NCI-H748 (cell line): Measurements from ENCODE around the gene OTX2.

Source experiments
- DNase-seq: peaks from one replicate; lab custom pipeline; 2025; ENCODE audit not compliant: unreplicated experiment; lab: John Stamatoyannopoulos, UW

OTX2 gene

DNA sequence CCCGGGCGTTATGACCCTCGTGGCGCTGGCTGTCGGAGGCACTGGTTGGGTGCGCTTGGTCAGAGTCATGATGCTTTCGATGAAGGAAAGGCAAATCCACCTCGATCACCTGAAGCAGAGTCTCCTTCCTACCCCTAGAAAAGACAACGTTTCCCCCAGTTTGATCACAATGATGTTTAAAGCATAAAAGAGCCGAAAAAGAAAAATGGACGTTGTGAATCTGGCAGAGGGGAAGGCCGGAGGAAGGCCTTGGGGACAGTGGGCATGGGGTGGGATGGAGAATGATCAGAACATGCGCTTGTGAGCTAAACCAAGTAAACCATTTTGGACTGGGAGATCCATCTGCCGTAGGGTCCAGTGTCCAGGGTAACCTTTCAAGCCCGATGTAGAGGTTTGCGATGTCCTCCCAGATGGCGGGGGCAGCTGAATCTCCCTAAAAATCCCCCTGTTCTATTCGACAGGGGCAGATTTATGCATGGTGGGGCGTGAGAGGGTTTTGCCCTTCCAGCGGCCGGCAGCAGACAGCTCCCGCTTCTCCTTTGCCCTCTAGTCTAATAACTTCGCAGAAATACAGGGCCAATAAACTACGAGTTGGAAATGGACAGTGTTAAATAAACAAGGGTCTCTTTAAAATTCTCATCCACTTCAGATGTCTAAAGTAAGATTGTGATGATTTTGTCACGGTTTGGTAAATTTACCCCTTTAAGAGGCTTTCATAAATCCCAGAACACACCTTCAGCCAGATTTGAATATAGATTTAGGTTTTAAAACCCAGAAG is 2.3 kb upstream of the OTX2 start:
- no peak for DNase-seq

DNA sequence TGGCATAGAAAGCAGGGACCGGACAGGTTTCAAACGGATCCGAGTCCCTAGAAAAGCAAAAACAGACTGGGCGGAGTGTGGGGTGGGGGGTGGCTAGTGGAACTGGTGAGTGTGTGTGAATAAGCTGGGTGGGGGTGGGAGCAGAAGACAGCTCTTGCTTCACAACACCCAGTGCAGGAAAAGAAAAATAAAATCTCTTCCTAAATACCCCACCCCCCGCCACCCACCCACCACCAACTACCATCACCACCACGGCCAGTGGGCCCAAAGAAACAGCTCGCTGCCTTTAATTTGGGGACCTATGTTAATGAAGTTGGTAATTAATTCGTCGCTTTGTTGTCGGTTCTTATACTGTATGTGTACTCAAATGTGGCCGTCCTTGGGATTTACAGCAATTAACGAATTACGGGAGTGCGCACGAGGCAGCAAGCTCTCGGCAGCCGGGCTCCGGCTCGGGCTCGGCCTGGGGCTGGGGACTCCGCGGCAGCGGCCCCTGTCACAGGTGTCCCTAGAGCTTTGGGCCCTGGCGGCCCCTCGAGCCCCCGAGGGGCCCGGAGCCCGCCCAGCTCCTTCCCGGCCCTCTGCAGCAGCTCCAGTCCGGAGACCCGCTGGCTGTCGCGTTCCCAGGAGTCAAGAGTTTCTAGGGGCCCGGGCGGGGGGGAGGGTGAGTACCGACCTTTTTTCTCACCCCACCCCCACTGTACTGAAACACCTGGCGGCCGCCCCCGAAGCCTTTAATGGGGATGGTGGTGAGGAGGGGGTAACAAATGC is 1.5 kb upstream of the OTX2 start:
- no peak for DNase-seq

DNA sequence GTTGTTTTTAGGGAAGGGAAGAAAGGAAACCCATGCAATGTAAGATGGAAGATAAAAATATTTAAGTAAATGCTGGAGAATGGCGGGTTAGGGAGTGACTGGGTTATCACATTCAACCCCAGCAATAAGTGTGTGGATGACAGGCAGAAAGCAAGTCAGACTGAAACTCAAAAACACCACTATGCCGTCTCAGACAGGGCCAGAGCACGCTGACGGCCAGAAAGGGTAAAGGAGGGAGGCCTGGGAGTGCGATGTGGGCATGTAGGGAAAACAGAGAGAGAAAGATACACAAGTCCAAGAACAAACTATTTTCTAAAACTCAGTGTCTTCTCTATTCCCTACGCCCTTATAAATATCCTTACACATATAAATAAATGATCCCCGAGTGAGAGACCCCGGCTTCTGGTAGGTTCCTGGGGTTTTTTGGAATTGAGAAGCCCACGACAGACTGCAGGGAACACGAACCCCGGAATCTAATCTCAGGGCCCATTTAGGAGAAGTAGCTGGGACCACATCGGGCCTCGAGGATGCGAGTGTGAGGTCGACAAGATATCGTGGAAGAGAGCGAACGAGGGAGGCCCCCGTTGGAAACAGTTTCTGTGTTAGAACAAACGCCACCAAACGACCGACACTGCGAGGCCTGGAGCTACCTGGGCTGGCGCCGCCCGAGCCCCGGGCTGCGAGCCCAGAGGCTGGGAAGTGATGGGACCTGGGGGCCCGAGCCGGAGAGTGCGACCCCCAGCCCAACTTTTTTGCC is 735 bp upstream of the OTX2 start:
- DNase-seq = no peak

DNA sequence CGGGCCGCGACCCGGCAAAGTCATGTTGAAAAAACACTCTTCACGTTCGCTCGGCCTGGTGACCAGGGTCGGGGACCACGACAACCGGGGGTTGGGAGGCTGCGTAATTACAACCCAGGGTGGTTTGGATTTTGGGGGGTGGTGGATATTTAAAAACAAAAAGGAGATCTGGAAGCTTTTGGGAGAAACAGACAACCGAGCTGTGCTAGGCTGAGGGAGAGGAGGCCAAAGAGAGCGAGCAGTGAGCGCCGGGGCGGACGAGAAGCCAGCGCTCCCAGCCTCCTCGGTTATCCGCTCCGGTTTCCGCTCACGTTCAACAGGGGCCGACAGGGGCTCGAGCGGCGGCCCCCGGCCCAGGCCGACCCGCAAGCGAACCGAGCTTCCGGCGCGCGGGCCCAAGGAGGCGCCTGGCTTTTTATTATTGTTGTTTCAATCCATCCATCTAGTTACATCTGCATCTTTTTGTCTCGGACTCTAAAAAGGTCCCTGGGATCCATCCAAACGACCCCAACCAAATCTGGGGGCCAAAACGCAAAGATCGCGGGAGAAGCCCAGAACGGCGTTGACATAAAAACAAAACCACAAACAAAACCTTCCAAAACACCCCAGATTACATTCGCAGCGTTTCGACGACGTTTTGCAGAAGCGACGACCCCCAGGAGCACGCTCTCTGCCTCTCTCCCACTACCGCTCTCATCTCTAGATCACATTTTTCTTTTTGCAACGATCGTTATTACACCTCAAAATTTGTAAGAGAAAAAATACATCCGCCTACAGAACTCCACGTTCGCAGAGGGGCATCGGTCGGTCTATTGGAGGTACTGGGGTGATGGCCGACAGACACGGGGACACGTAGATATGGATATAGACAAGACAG is 771 bp downstream of the OTX2 start:
- DNase-seq = no peak

DNA sequence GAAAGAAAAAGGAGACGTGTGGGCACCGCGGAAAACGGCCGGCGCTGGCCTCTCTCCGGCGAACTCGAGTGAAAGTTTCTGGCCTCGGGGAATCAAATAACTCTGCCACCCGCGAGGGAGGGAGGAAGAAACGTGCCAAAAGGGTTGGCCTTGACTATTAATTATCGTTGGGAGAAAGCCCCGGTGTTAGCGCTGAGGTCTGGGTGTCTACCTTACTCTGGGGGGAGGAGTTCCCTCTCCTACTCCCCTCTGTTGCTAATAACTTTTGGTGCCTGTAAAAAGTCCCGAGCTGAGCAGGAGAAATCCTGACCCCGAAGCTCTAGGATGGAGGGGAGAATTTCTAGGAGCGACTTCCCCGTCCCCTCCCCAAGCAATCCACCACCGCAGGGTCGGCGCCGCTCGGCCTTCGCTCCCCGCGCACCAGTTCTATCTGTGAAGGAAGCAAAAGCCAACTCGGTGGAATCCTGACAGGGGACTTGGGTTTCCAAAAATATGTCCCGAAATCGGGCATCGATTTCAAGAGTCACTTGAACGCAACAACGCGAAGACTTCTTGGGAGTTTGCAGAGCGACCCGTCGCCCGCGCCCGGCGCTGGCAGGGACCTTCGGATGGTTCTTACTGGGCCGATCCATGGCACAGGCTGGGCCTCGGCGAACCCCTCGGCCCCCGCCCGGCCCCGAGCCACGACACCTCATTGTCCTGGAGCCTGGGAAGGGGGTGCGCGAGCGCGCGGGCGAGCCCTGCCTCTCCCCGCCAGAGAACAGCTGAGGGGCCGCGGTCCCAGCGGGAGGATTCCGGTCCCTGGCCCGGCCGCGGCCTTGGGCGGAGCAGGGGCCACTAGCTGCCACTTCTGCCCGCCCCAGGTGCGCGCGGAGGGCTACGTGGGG is 1.7 kb downstream of the OTX2 start:
- no peak for DNase-seq

DNA sequence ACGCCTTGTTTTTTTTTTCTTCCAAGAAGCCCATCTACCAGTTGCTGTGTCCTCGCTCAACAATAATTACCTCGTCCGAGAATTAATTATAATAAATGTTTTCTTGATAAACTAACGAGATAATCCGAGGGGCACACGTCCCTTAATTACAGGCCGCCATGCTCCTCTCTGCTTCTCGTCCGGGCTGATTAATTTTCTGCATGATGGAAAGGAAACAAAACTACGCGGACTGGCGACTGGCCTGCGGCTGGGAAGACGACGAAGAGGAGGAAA is 2.2 kb downstream of the OTX2 start:
- no peak for DNase-seq

DNA sequence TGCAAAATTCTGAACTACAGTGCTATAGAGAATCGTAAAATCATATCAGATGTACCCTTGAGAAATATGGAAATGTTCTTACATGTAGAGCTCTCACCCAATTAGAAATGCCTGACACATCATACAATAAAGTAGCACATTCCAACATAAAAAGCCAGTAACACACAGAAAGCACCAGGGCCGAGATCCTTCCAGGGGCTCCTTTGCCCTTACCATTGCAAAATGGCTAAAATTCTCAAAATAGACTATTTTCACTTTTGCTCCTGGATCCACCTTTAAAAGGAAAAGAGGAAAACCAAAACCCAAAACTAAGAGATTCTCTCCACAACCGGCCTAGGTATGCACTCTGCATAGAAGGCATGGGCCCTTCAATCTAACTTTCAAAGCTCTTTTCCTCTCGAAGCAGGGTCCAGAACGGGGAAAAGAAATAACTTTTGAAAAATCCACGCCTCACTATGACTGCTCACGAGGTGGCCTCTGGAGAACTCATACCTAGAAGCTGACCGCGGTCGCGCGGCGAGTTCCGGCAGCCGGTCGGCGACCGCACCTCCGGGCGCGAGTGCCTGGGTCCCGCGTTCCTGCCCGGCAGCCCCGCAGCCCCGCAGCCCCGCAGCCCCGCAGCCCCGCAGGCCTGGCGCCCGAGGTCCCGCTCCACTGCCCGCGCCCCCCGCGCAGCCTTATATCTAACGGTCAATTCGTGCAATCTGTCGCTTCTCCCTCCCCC is 2.7 kb downstream of the OTX2 start:
- no peak for DNase-seq

DNA sequence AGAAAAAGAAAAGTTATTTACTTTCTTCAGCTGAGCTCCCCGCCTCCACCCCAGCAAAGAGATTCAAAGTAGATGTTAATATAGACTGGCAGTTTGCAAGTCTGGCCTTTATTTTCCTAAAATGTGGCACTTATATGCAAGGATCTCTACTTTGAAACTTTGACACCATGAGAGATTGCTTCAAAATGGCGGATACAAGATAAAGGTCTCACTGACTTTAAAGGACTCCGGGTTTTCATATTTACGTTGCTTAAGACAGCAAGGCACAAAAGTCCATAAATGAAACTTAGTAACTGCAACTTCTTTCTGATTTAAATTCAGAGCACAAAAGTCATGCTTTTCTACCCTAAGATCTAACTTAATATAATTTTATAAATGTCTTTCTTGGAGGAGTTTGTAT is 3.5 kb downstream of the OTX2 start:
- no peak for DNase-seq

DNA sequence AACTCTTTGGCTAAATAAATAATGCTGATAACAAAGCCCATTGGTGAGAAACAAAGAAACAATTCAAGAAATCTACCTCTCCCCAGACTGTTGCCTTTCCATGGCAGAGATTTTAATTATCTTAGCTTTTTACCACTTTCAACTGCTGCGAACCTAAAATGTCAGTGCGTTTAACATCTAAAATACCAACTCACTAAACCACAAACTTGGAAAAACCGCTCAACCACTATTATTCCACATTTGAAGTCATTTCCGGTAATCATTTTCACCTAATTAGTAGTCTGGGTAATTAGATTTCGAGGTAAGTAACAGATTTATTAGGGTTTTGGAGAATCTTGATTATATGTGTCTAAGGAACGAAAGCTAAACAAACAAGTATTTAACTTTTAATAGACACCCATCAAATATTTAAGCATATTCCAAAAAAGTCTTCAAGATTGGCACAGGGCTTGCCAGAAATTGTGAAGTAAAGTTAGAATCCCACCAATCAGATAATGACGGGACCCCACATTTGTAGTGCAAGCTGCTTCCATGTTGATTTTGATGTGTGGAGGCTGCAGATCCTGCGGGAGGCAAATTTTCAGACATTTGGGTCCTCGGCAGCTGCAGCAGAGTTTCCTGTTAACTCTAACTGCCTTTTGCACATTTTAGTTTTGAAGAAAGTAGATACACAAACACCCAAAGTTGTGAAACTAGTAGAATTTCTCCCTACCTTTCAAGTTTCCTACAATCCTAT is 4.1 kb downstream of the OTX2 start:
- no peak for DNase-seq

DNA sequence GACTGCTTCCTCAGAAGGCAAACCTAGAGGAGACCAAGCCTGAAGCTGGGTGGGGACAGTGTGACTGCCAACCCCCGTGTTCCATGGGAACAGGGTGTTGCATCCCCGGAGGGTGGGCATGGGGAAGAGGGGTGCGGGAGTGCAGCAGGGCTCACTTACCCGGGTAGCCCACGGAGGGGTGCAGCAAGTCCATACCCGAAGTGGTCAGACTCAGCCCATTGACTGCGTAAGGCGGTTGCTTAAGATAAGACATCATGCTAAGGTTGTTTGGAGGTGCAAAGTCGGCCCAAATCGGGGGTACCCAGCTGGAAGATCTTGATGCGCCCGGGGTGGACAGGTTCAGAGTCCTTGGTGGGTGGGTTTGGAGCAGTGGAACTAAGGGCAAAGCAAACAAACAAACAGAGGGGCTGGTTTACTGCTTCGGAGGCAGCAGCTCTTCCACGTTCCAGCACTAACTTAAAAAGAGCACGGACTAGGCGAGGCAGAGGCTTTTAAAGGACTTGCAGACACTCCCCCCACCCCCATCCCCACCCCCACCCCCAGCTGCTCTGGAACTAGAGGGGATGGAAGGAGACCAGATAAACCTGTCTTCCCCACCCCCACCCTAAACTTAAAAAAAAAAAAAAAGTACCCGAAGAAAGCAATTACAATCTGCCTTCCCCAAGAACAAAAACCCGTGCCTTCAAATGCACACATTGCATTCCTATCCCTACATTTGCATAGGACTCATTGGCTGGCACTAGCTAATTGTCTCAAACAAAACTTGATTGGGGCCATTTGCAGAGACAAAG is 4.9 kb downstream of the OTX2 start:
- no peak for DNase-seq

DNA sequence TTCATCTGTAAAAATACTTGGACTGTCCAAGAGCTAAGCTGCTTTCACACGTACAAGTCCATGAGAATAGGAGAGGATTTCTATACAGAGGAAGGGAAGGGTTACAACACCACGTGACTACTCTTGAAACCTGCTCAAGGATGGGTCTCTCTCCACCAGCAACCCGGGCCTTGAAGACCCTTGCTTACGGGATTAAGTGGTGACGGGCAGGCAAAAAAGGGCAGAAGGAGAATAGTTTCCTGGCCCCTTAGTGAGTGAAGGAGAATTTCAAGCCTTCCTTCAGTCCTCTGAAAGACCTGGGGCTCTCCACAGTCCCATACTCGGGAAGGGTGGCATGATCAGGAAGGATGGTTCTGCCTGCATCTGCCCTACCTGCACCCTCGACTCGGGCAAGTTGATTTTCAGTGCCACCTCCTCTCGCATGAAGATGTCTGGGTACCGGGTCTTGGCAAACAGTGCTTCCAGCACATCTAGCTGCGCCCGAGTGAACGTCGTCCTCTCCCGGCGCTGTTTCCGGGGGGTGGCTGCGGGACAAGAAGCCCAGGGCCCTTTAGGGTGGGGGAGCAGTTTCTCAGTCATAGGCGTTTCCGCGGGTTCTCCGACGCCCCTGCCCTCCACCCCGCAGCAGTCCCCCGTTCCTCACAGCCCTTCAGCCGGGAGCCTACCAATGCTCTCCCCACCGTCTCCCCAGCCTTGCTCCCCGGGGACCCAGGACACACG is 6.3 kb downstream of the OTX2 start:
- DNase-seq = no peak

DNA sequence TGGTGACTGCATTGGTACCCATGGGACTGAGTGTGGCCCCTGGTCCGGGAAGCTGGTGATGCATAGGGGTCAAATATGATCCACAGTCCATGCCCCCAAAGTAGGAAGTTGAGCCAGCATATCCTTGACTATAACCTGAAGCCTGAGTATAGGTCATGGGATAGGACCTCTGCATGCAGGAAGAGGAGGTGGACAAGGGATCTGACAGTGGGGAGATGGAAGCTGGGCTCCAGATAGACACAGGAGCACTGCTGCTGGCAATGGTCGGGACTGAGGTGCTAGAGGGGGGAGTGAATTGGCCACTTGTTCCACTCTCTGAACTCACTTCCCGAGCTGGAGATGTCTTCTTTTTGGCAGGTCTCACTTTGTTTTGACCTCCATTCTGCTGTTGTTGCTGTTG is 8.4 kb downstream of the OTX2 start:
- no peak for DNase-seq

DNA sequence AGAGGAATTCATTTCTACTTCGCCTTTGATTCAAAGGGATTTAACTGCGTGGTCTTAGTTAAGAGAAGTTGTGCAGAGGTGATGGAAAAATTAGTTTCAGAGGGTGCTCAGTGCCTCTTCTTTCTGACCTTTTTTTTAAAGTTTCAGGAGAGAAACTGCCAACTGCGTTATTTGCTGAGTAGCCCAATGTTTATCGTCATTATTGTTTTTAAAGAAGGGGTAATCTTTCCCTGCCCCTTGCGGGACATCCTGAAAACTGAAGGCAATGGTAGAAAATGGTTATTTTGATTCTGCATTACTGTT is 11.0 kb downstream of the OTX2 start:
- no peak for DNase-seq

DNA sequence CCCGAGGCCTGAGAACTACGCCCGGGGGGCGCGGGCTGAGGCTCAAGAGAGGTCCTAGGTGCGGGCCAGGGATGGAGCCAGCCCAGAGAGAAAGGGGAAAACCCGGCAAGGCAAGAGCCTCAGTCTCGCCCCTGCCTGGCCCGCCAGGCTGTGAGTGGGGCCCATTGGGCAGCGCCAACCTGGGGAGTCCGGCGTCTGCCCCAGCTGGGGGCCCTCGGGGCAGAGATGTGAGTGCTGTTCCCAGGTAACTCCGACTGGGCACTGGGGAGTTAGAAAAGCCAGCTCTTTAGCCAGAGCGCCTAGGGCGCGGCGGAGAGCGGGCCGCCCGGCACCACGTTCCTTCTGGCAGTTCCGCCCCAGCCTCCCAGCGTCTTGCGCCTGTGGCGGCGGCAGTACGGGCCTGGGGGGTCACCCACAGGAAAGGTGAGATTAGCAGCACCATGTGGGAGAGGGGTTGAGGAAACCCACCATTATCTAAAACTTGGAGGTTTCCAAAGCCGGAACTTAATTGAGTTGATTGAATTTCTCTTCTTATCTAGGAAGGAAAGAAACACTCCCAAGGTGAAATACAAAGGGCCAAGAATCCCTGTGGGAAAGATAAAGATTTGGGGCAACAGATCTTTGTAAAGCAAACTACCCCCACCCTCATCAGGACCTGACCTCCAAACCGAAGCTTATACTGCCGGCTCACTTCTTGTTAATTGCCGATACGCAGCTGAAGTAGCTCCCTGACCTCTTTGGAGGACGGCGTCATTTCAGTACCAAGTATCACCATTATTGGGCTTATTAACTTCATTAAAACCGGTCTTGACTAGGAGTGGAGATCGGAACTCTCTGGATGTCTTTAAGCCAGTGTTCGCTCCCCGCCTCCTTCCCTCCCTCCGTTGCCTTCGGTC is 11.6 kb downstream of the OTX2 start:
- DNase-seq = no peak

DNA sequence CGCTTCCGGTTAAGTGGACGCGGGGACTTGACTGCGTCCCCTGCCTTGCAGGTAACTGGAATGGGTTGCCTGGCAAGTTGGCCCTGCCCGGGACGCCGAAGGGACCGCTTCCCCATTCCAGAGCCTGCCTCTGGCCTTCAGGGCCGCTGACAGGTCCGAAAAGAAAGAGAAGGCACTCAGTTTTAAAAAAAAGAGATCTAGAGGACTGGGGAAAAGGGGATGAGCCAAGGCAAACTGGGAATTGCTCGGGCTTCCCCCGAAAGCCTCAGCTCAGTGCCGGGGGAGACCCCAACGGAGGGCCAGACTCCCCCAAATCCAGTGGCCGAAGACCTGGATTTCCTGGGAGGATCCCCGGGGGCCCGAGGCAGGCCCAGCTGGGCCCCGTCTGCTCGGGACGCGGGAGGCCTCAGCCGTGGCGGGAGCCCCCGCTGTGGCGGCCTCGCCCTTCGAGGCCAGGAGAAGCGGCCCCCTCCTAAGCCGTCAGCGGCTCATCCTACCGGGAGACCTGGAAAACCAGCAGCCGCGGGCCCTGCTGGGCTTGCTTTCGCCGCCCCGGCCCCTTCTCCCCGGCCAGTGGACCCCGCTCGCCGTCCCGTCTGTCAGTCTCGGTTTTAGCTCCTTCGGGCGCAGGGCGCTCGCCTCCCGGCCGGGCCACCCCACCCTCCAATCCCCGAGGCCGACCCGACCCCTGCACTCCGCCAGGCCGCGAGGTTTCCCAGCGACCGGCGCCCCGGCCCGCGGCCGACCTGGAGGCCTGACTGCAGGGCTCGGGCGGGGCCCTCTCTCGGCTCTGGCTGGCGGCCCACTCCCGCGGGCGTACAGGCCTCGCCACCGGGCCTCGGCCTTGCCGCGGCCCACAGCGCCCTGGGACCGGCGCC is 12.5 kb downstream of the OTX2 start:
- DNase-seq = no peak
